Stimulated activated CD8-positive, alpha-beta memory T cell treated with anti-CD3 and anti-CD28 coated beads, Interleukin-12 subunit alpha, Interleukin-12 subunit beta, amount 100 ng/mL, for 24 hours (primary cell): ENCODE data around the gene HK2.

Source experiments
- DNase-seq: peaks from one replicate; pipeline ENCODE4 v3.0.0-alpha.2; 2020; ENCODE audit errors: extremely low read depth

HK2 gene

DNA sequence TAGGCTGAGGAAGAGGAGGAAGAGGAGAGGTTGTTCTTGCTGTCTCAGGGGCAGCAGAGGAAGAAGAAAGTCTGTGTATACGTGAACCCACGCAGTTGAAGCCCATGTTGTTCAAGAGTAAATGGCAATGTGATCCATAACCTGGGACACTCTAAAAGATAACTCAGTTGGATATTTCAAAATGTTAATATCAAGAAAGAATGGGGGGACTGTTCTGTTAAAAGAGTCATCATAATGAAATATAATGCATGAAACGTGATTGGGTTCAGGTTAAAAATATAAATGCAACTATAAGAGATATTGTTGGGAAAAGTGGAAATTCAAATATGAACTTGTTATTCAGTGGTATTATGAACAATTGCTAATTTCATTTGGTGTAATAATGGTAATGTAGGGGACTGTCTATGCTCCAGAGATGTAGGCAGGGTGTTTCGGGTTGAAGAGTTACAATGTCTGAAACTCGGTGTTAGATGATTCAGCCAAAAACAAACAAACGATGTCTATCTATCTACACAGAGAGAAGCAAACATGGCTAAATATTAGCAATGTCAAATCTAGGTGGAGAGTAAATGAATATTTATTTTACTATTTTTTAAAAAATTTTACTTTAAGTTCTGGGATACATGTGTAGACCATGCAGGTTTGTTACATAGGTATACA lies 103.4 kb downstream of the HK2 start:
- no peak for DNase-seq

DNA sequence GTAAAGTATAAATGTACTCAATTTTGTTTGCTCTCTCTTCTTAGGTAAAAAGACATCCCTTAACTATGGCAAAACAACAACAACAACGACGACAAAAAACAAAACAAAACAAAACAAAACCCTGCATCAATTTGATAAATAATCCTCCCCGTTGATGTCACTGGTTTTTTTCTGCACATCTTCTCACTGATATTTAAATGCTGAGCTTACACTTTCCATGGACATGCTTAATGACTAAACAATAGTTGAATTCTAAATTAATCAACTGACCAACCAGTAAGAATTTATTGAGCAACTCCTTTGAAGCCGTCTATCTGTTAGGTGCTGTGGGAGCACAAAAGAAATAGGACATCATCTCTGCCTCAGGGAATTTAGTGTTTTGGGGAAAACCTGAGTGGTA lies 104.3 kb downstream of the HK2 start:
- DNase-seq, result no peak

DNA sequence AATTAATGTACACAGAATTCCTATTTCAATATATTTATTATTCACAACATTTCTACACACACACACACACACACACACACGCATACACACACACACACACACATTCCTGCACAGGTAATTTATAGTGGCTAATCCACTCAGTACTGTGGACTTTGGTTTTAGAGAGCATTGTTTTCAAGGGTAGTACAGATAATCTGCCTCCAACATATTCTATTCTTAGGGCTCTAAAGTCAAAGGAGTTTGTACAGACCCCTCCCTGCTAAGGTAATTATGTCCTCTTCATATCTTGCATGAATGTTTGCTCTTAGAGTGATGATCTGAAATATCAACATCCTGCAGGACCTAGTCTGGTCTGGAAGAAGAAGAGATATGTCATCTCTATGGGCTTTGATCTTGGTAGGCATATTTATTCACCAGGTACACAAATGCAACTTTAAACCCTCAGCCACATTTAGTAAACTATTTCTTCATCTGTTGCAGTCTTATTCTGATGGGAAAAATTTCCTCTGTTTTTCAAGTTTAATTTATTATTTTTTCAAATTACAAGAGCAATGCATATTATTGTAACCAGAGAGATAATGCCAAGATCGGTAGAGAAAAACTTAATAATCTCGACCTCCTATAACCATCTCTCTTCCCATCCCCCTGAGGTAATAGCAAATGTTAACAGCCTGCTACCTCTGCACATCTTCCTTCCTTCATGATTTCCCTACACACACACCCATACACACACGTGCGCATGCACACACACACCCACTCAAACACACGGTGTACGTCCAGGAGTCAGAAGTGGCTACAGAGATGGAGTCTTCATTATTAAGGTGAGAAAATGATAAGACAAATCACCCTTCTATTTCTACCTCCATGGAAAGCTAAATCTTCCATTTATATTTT lies 106.2 kb downstream of the HK2 start:
- no peak for DNase-seq

DNA sequence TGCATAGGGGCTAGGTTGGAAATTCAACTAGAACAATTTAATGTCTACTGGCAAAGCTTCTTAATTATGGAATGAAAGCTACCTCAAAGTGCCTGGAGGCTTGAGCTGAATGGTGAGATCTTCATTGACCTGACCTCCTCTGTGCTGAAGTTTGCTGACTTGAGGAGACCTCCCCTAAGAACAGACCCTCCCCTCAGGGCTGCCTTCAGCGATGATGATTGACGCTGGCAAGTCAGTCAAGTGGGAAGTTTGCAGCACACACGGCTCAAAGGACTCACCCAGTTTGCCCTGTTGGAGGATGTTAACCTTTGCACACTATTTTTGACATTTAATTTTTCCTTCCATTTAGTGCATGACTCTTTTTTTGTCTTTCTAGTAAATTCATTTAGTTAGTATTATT lies 107.4 kb downstream of the HK2 start:
- no peak for DNase-seq

DNA sequence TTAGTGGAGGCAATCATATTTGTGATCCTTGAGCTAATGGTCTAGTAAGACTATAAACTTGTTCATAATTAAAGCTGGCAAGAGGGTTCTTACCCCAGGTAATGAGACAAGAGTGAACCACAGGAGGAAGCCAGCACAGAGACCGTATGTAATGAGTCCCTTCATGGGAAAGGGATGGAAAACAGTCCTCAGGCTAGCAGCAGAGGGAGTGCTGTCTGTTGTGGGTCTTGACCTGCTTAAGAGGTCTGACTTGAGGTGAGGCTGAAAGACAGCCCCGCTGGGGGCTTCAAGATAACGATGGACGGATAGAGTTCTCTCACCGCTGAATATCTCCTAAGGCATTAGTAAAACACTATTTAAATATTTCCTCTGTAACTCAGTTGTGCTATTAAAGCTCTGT lies 108.3 kb downstream of the HK2 start:
- DNase-seq, result no peak
